ENCODE data around the gene KAZN.

KAZN gene

GRCh38 chr1:14895727-14896126 is 297.2 kb downstream of the KAZN start:
- no peak for DNase-seq

- DNase-seq: no peak
Measured at GRCh38 chr1:14896381-14897079, 298.0 kb downstream of the KAZN start.

- no peak for DNase-seq
Measured at GRCh38 chr1:14897080-14897449, 298.6 kb downstream of the KAZN start.

GRCh38 chr1:14897547-14897946 is 299.1 kb downstream of the KAZN start:
- DNase-seq: no peak

- DNase-seq: no peak
Measured at GRCh38 chr1:14897997-14898645, 299.6 kb downstream of the KAZN start.

GRCh38 chr1:14899686-14900085 is 301.2 kb downstream of the KAZN start:
- no peak for DNase-seq

GRCh38 chr1:14901371-14901954 is 303.0 kb downstream of the KAZN start:
- DNase-seq: no peak

- no peak for DNase-seq
Measured at GRCh38 chr1:14903922-14904321, 305.4 kb downstream of the KAZN start.

- no peak for DNase-seq
Measured at GRCh38 chr1:14906665-14907064, 308.2 kb downstream of the KAZN start.

GRCh38 chr1:14907416-14907815 is 308.9 kb downstream of the KAZN start:
- DNase-seq: no peak

GRCh38 chr1:14909273-14909672 is 310.8 kb downstream of the KAZN start:
- DNase-seq: no peak

GRCh38 chr1:14909920-14910460 is 311.5 kb downstream of the KAZN start:
- DNase-seq: no peak

- DNase-seq: no peak
Measured at GRCh38 chr1:14910984-14911721, 312.7 kb downstream of the KAZN start.

GRCh38 chr1:14912839-14913481 is 314.5 kb downstream of the KAZN start:
- DNase-seq: no peak

- no peak for DNase-seq
Measured at GRCh38 chr1:14913482-14914177, 315.1 kb downstream of the KAZN start.

GRCh38 chr1:14914351-14914988 is 316.0 kb downstream of the KAZN start:
- no peak for DNase-seq

- DNase-seq: peak; percentile 46
Measured at GRCh38 chr1:14915356-14916054, 317.0 kb downstream of the KAZN start.

- DNase-seq: no peak
Measured at GRCh38 chr1:14919289-14919688, 320.8 kb downstream of the KAZN start.

GRCh38 chr1:14919751-14920150 is 321.3 kb downstream of the KAZN start:
- no peak for DNase-seq

GRCh38 chr1:14921057-14921456 is 322.6 kb downstream of the KAZN start:
- DNase-seq: no peak
